HCT116 (cell line): Measurements from ENCODE around the gene TBC1D16. TPM values are rescaled to one million over a fixed set of nuclear protein-coding genes. Genes with fewer than 3 reads are reported as not detected.
A peak's percentile ranks its signal among the peaks of the same experiment; 100 is the strongest.

Experiments
- ATAC-seq: fragments of 200-7000 bp; cut with Tn5 transposase; 2 replicates; pipeline ENCODE4 v1.9.1; 2020; ENCODE audit warnings: mild to moderate bottlenecking, moderate library complexity
- BruUV-seq: library from RNA; stranded (reverse); fragments of 400-500 nt; replicated peaks from 2 replicates; lab custom pipeline; 2021; lab: Mats Ljungman, UMichigan
- CTCF ChIA-PET: fragments of 300-600 bp; sonication (Branson Sonifier 250); formaldehyde crosslinking; loops from one replicate; lab custom pipeline; 2021; ENCODE audit warnings: antibody characterized with exemption; lab: Charles Lee
- POLR2A ChIA-PET: fragments of 300-600, 350-600 bp; sonication (Branson Sonifier 250); formaldehyde crosslinking; loops from one replicate; lab custom pipeline; 2021; ENCODE audit warnings: antibody characterized with exemption; lab: Charles Lee
- RAD21 ChIA-PET, 2 experiments: fragments of 300-600 bp; sonication (Branson Sonifier 250); formaldehyde crosslinking; loops; one replicate each; lab custom pipeline; 2023; ENCODE audit warnings: low total read pairs in 2 of 2; ENCODE audit not compliant: uncharacterized antibody in 2 of 2, unreplicated experiment in 2 of 2, low non-redundant PET in 1 of 2; lab: Charles Lee
- DNase-seq: peaks from one replicate; pipeline ENCODE4 v3.0.0-alpha.2; 2010; ENCODE audit warnings: low read depth, low spot score
- H2AFZ ChIP-seq: fragments of 200-600 bp; shearing (Covaris generic), sonication (generic); 2 replicates; pipeline ENCODE4 v1.6.1; 2017; ENCODE audit warnings: low read depth, mixed run types, mixed read lengths, antibody characterized with exemption, low read length; ENCODE audit not compliant: poor library complexity, severe bottlenecking
- H3K27ac ChIP-seq: 2 replicates; pipeline ENCODE4 v1.5.1; 2012; ENCODE audit warnings: low read depth, low read length
- H3K27me3 ChIP-seq: fragments of 200-600 bp; sonication (generic); 2 replicates; pipeline ENCODE4 v1.6.1; 2016; ENCODE audit warnings: mixed run types, low read length, mixed read lengths; ENCODE audit not compliant: insufficient read depth
- H3K36me3 ChIP-seq, 2 experiments: fragments of 200-500 bp in 1 of 2; fragments of 200-600 bp in 1 of 2; sonication (Bioruptor generic) in 1 of 2; sonication (generic) in 1 of 2; 2 replicates each; pipeline versions ENCODE4 v1.5.1 to v1.6.1; 2014 to 2016; ENCODE audit warnings: low read length in 2 of 2, inconsistent platforms in 1 of 2, mixed read lengths in 1 of 2, mixed run types in 1 of 2; ENCODE audit not compliant: insufficient read depth in 2 of 2, control insufficient read depth in 1 of 2
- H3K4me1 ChIP-seq, 2 experiments: fragments of 200-600 bp in 1 of 2; sonication (generic) in 1 of 2; 2 replicates each; pipeline versions ENCODE4 v1.5.1 to v1.6.1; 2012 to 2017; ENCODE audit warnings: low read length in 2 of 2, inconsistent platforms in 1 of 2, mild to moderate bottlenecking in 1 of 2, mixed read lengths in 1 of 2, mixed run types in 1 of 2, moderate library complexity in 1 of 2; ENCODE audit not compliant: insufficient read depth in 2 of 2, control insufficient read depth in 1 of 2
- H3K4me2 ChIP-seq: fragments of 200-600 bp; sonication (generic); 2 replicates; pipeline ENCODE4 v1.6.1; 2017; ENCODE audit warnings: mixed run types, low read length, mixed read lengths
- H3K4me3 ChIP-seq, 2 experiments: fragments of 200-600 bp in 1 of 2; sonication (generic) in 1 of 2; replicated peaks in 1 of 2; 2 replicates each; pipeline ENCODE4 v1.5.1; 2011 to 2016; ENCODE audit warnings: low read length in 2 of 2, control low read depth in 1 of 2, low read depth in 1 of 2, mild to moderate bottlenecking in 1 of 2, mixed read lengths in 1 of 2, mixed run types in 1 of 2
- H3K79me2 ChIP-seq: fragments of 200-600 bp; sonication (generic); 2 replicates; pipeline ENCODE4 v1.6.1; 2017; ENCODE audit warnings: mild to moderate bottlenecking, mixed run types, low read length, moderate library complexity, mixed read lengths; ENCODE audit not compliant: insufficient read depth
- H3K9ac ChIP-seq: fragments of 200-600 bp; sonication (generic); 2 replicates; pipeline ENCODE4 v1.6.1; 2016; ENCODE audit warnings: low read length, mixed read lengths
- H3K9me2 ChIP-seq: fragments of 200-600 bp; sonication (generic), shearing (Covaris generic); 2 replicates; pipeline ENCODE4 v1.6.1; 2017; ENCODE audit warnings: mixed run types, mild to moderate bottlenecking, moderate library complexity; ENCODE audit not compliant: insufficient read depth
- H3K9me3 ChIP-seq, 2 experiments: fragments of 200-500 bp in 1 of 2; fragments of 200-600 bp in 1 of 2; sonication (Bioruptor generic) in 1 of 2; sonication (generic) in 1 of 2; 2 replicates each; pipeline ENCODE4 v1.6.1; 2014 to 2017; ENCODE audit warnings: low read length in 2 of 2, mixed read lengths in 2 of 2, inconsistent platforms in 1 of 2, low read depth in 1 of 2, mild to moderate bottlenecking in 1 of 2, mixed run types in 1 of 2, moderate library complexity in 1 of 2; ENCODE audit not compliant: control insufficient read depth in 1 of 2, insufficient read depth in 1 of 2
- H4K20me1 ChIP-seq: fragments of 200-600 bp; sonication (generic), shearing (Covaris generic); 2 replicates; pipeline ENCODE4 v1.6.1; 2017; ENCODE audit warnings: mixed run types, mild to moderate bottlenecking, moderate library complexity; ENCODE audit not compliant: insufficient read depth
- CBX3 ChIP-seq: IDR thresholded peaks from 2 replicates; pipeline ENCODE4 v1.6.1; 2012; ENCODE audit warnings: low read depth
- CEBPB ChIP-seq: IDR thresholded peaks from 2 replicates; pipeline ENCODE4 v1.6.1; 2012; ENCODE audit warnings: low read depth
- EGR1 ChIP-seq: IDR thresholded peaks from 2 replicates; pipeline ENCODE4 v1.6.1; 2012; ENCODE audit warnings: low read depth
- EZH2phosphoT487 ChIP-seq: fragments of 200-600 bp; IDR thresholded peaks from 2 replicates; pipeline ENCODE4 v1.6.1; 2018; ENCODE audit warnings: antibody characterized with exemption, borderline replicate concordance
- FOSL1 ChIP-seq: IDR thresholded peaks from 2 replicates; pipeline ENCODE4 v1.6.1; 2012; ENCODE audit warnings: low read depth
- JUND ChIP-seq: IDR thresholded peaks from 2 replicates; pipeline ENCODE4 v1.6.1; 2012
- POLR2AphosphoS5 ChIP-seq: IDR thresholded peaks from 2 replicates; pipeline ENCODE4 v1.6.1; 2011; ENCODE audit warnings: mild to moderate bottlenecking, low read depth, low read length, moderate library complexity
- RAD21 ChIP-seq: IDR thresholded peaks from 2 replicates; pipeline ENCODE4 v1.6.1; 2012; ENCODE audit warnings: low read depth, mild to moderate bottlenecking
- YY1 ChIP-seq: IDR thresholded peaks from 2 replicates; pipeline ENCODE4 v1.6.1; 2011; ENCODE audit warnings: low read length, low read depth, moderate library complexity, mild to moderate bottlenecking; ENCODE audit not compliant: insufficient replicate concordance; ENCODE audit errors: extremely low read depth
- ZFX ChIP-seq: fragments of 450-650 bp; IDR thresholded peaks from 2 replicates; pipeline ENCODE4 v1.6.1; 2017
- intact Hi-C: fragments of 100-400 bp; cut with micrococcal nuclease; formaldehyde crosslinking; loops from 2 replicates; pipeline ENCODE4 v1.10.0; 2022
- total RNA-seq: library from RNA; stranded (reverse); gene quantifications from one replicate; pipeline ENCODE4 v1.2.1, GENCODE V29; 2021; ENCODE audit not compliant: unreplicated experiment
- TF ChIP-seq, protein P1 (sequence below), 3 experiments: fragments of 200-600 bp in 1 of 3; sonication (generic) in 1 of 3; IDR thresholded peaks in 2 of 3; conservative IDR thresholded peaks in 1 of 3; 2 replicates each; pipeline ENCODE4 v1.5.1; 2012 to 2017; ENCODE audit warnings: low read depth in 2 of 3, low read length in 2 of 3, antibody characterized with exemption in 1 of 3, borderline replicate concordance in 1 of 3, control low read depth in 1 of 3, mild to moderate bottlenecking in 1 of 3, mixed read lengths in 1 of 3, mixed run types in 1 of 3, moderate library complexity in 1 of 3; ENCODE audit not compliant: insufficient read depth in 1 of 3
- TF ChIP-seq, protein P2 (sequence below): IDR thresholded peaks from 2 replicates; pipeline ENCODE4 v1.6.1; 2011; ENCODE audit warnings: mild to moderate bottlenecking, low read length, moderate library complexity; ENCODE audit not compliant: insufficient replicate concordance; ENCODE audit errors: extremely low read depth
- TF ChIP-seq, protein P3 (sequence below): IDR thresholded peaks from 2 replicates; pipeline ENCODE4 v1.6.1; 2012

The TBC1D16 gene
- total RNA-seq, 1 experiment from 2014 or later = 31.1 TPM

- peak; percentile 52 for DNase-seq
- H2AFZ ChIP-seq = no peak overlapping the region
- no peaks in the 10 kb centered on the region for H3K36me3 ChIP-seq
- ChIA-PET RAD21 (interaction anchor here in 1 of 2 experiments (0.6 kb wide), 1 partner anchor 85 kb away, joined by 4 read pairs; the partner anchor contains the start of gene CBX4), CTCF (interaction anchor here (0.7 to 1.7 kb wide), 8 partner anchors 8 to 183 kb away, joined by 3 to 7 read pairs (median 4); partner anchors contain the start of gene CBX8), POLR2A (interaction anchor here (1.0 kb wide), 1 partner anchor 84 kb away, joined by 4 read pairs; the partner anchor contains the start of gene CBX4)
- no peaks in the 10 kb centered on the region for H3K79me2 ChIP-seq
- no peak overlapping the region for H3K9ac ChIP-seq
- TF ChIP-seq YY1 = peak; percentile 31
- peak; percentile 73 for TF ChIP-seq RAD21
- TF ChIP-seq, protein P1, sequence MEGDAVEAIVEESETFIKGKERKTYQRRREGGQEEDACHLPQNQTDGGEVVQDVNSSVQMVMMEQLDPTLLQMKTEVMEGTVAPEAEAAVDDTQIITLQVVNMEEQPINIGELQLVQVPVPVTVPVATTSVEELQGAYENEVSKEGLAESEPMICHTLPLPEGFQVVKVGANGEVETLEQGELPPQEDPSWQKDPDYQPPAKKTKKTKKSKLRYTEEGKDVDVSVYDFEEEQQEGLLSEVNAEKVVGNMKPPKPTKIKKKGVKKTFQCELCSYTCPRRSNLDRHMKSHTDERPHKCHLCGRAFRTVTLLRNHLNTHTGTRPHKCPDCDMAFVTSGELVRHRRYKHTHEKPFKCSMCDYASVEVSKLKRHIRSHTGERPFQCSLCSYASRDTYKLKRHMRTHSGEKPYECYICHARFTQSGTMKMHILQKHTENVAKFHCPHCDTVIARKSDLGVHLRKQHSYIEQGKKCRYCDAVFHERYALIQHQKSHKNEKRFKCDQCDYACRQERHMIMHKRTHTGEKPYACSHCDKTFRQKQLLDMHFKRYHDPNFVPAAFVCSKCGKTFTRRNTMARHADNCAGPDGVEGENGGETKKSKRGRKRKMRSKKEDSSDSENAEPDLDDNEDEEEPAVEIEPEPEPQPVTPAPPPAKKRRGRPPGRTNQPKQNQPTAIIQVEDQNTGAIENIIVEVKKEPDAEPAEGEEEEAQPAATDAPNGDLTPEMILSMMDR (IDR thresholded peaks at IDR 0.05 in 2 of 3, conservative IDR thresholded peaks at IDR 0.05 in 1 of 3; ENCODE audit: borderline replicate concordance in 1 of 3, insufficient read depth in 1 of 3, low read depth in 2 of 3, low read length in 2 of 3) = peak; percentile 73 to 98 (median 98); a peak in 5 of 6 replicates
- TF ChIP-seq EZH2phosphoT487 = no peak
- no peaks in the 10 kb centered on the region for H4K20me1 ChIP-seq
- peak; percentile 87 for ATAC-seq
- BruUV-seq = no TSS peak
- H3K4me1 ChIP-seq = peaks cover 21 to 23% of the 10 kb centered on the region in 2 experiments; a peak in 3 of 4 replicates
- H3K4me2 ChIP-seq = no peak overlapping the region
- no peak overlapping the region for H3K27ac ChIP-seq
- H3K4me3 ChIP-seq = no peak overlapping the region
- no peaks in the 10 kb centered on the region for H3K9me2 ChIP-seq
- H3K9me3 ChIP-seq = no peaks in the 10 kb centered on the region
- H3K27me3 ChIP-seq = no peaks in the 10 kb centered on the region
- intact Hi-C loops = no loop called here
Measured at GRCh38 chr17:79923974-79924638, 111.6 kb downstream of the TBC1D16 start.

GRCh38 chr17:79922798-79923197 is 112.9 kb downstream of the TBC1D16 start:
- H3K27ac ChIP-seq = no peak overlapping the region
- BruUV-seq = no TSS peak
- ChIA-PET CTCF (interaction anchor here (0.9 to 1.7 kb wide), 2 partner anchors 78 to 87 kb away, joined by 3 to 7 read pairs; no protein-coding TSS in a partner anchor), RAD21 (no interaction called here), POLR2A (no interaction called here)
- no peaks in the 10 kb centered on the region for H3K27me3 ChIP-seq
- H3K9ac ChIP-seq = no peak overlapping the region
- ATAC-seq (no peak), DNase-seq (no peak)
- no peaks in the 10 kb centered on the region for H3K36me3 ChIP-seq
- H3K4me1 ChIP-seq = peaks cover 30 to 33% of the 10 kb centered on the region in 2 experiments; a peak in 3 of 4 replicates
- H3K9me3 ChIP-seq = no peaks in the 10 kb centered on the region
- H3K79me2 ChIP-seq = no peaks in the 10 kb centered on the region
- no peak overlapping the region for H3K4me3 ChIP-seq
- no peak overlapping the region for H2AFZ ChIP-seq
- no peak overlapping the region for H3K4me2 ChIP-seq
- H4K20me1 ChIP-seq = no peaks in the 10 kb centered on the region
- no peaks in the 10 kb centered on the region for H3K9me2 ChIP-seq
- intact Hi-C loops = no loop called here
- TF ChIP-seq, protein P2, sequence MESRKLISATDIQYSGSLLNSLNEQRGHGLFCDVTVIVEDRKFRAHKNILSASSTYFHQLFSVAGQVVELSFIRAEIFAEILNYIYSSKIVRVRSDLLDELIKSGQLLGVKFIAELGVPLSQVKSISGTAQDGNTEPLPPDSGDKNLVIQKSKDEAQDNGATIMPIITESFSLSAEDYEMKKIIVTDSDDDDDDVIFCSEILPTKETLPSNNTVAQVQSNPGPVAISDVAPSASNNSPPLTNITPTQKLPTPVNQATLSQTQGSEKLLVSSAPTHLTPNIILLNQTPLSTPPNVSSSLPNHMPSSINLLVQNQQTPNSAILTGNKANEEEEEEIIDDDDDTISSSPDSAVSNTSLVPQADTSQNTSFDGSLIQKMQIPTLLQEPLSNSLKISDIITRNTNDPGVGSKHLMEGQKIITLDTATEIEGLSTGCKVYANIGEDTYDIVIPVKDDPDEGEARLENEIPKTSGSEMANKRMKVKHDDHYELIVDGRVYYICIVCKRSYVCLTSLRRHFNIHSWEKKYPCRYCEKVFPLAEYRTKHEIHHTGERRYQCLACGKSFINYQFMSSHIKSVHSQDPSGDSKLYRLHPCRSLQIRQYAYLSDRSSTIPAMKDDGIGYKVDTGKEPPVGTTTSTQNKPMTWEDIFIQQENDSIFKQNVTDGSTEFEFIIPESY = no peak
- no peak for TF ChIP-seq POLR2AphosphoS5
- no peak for TF ChIP-seq JUND
- TF ChIP-seq CEBPB = no peak
- TF ChIP-seq, protein P3, sequence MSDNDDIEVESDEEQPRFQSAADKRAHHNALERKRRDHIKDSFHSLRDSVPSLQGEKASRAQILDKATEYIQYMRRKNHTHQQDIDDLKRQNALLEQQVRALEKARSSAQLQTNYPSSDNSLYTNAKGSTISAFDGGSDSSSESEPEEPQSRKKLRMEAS = no peak
- no peak for TF ChIP-seq RAD21
- no peak for TF ChIP-seq FOSL1
- TF ChIP-seq EGR1 = no peak
- TF ChIP-seq CBX3 = no peak
- TF ChIP-seq ZFX = no peak
